Hepatocyte (in vitro differentiated cells): ENCODE measurements around the gene SIGLEC1. TPM values are rescaled to one million over a fixed set of nuclear protein-coding genes. Genes with fewer than 3 reads are reported as not detected.

Experiments used
- DNase-seq: peaks from one replicate; pipeline ENCODE4 v3.0.0-alpha.2; 2016; ENCODE audit warnings: low spot score
- H2AFZ ChIP-seq: fragments of 200-600 bp; sonication (generic); 2 replicates; pipeline ENCODE4 v1.6.0; 2016; ENCODE audit warnings: antibody characterized with exemption, mild to moderate bottlenecking
- H3K27ac ChIP-seq: fragments of 200-600 bp; sonication (generic); 2 replicates; pipeline ENCODE4 v1.5.1; 2016; ENCODE audit warnings: mild to moderate bottlenecking
- H3K27me3 ChIP-seq: fragments of 200-600 bp; sonication (generic); 2 replicates; pipeline ENCODE4 v1.6.1; 2016
- H3K36me3 ChIP-seq: fragments of 200-600 bp; sonication (generic); replicated peaks from 2 replicates; pipeline ENCODE4 v1.5.1; 2016; ENCODE audit warnings: low read depth; ENCODE audit not compliant: insufficient read depth
- H3K4me1 ChIP-seq: fragments of 200-600 bp; sonication (generic); 2 replicates; pipeline ENCODE4 v1.5.1; 2016; ENCODE audit warnings: mild to moderate bottlenecking, moderate library complexity; ENCODE audit not compliant: insufficient read depth
- H3K4me2 ChIP-seq: fragments of 200-600 bp; sonication (generic); 2 replicates; pipeline ENCODE4 v1.6.0; 2016
- H3K4me3 ChIP-seq: fragments of 200-600 bp; sonication (generic); 2 replicates; pipeline ENCODE4 v1.5.1; 2016; ENCODE audit warnings: mild to moderate bottlenecking
- H3K79me2 ChIP-seq: fragments of 200-600 bp; sonication (generic); 2 replicates; pipeline ENCODE4 v1.6.0; 2017; ENCODE audit warnings: mild to moderate bottlenecking
- H3K9me2 ChIP-seq: fragments of 200-600 bp; sonication (generic); replicated peaks from 2 replicates; pipeline ENCODE4 v1.6.0; 2017; ENCODE audit warnings: mild to moderate bottlenecking; ENCODE audit not compliant: insufficient read depth
- H3K9me3 ChIP-seq: fragments of 200-600 bp; sonication (generic); 2 replicates; pipeline ENCODE4 v1.5.1; 2016; ENCODE audit warnings: low read depth, mild to moderate bottlenecking
- H4K20me1 ChIP-seq: fragments of 200-600 bp; sonication (generic); 2 replicates; pipeline ENCODE4 v1.6.0; 2016; ENCODE audit warnings: mild to moderate bottlenecking; ENCODE audit not compliant: insufficient read depth, poor library complexity, severe bottlenecking
- CTCF ChIP-seq: fragments of 200-600 bp; sonication (generic); IDR thresholded peaks from 2 replicates; pipeline ENCODE4 v1.5.1; 2016; ENCODE audit warnings: antibody characterized with exemption, mild to moderate bottlenecking; ENCODE audit not compliant: poor library complexity
- EZH2 ChIP-seq: fragments of 200-600 bp; sonication (generic); IDR thresholded peaks from 2 replicates; pipeline ENCODE4 v1.6.1; 2016; ENCODE audit warnings: antibody characterized with exemption, mild to moderate bottlenecking, borderline replicate concordance
- EZH2phosphoT487 ChIP-seq: fragments of 200-600 bp; sonication (generic); IDR thresholded peaks from one replicate; pipeline ENCODE4 v1.6.1; 2018; ENCODE audit warnings: antibody characterized with exemption, mild to moderate bottlenecking, low read depth, moderate library complexity; ENCODE audit not compliant: unreplicated experiment, severe bottlenecking
- WGBS: methylation state at CpG from one replicate; pipeline ENCODE4 v1.1.6; 2016; ENCODE audit warnings: low lambda C conversion rate; ENCODE audit errors: missing lambda C conversion rate; 5-methylcytosine and 5-hydroxymethylcytosine counted together
- polyA plus RNA-seq: library from polyadenylated mRNA; unstranded; fragments of >200 nt; fragmentation: Nextera tagmentation; extraction: Ambion mirVana; gene quantifications from 2 replicates; pipeline ENCODE4 v1.2.1, GENCODE V29; 2016
- total RNA-seq: library from RNA; depleted of rRNA; stranded (reverse); fragments of >200 nt; gene quantifications from 2 replicates; pipeline ENCODE4 v1.2.3, GENCODE V29; 2014

Gene SIGLEC1
- total and polyA plus RNA-seq, 2 experiments from 2014 or later = 0.11 to 0.23 TPM

GRCh38 chr20:3670945-3671344, 41.5 kb downstream of the SIGLEC1 start:
- Histone ChIP-seq H3K4me1 (peaks cover 5% of the 10 kb centered on the region), H2AFZ (no peak overlapping the region), H3K27me3 (peaks cover 19% of the 10 kb centered on the region), H3K4me3 (no peak overlapping the region), H3K4me2 (no peak overlapping the region), H3K36me3 (no peaks in the 10 kb centered on the region), H3K9me2 (no peaks in the 10 kb centered on the region), H3K9me3 (no peaks in the 10 kb centered on the region), H3K27ac (no peak overlapping the region), H4K20me1 (no peaks in the 10 kb centered on the region), H3K79me2 (no peaks in the 10 kb centered on the region)
- no peak for TF ChIP-seq CTCF
- TF ChIP-seq EZH2 = no peak
- TF ChIP-seq EZH2phosphoT487 = no peak
- 91% methylated on average over 10 of the region's 10 CpGs for WGBS
- DNase-seq = no peak

- Histone ChIP-seq H3K79me2 (no peaks in the 10 kb centered on the region), H3K4me1 (peaks cover 6% of the 10 kb centered on the region)
- TF ChIP-seq EZH2phosphoT487 (no peak), CTCF (no peak), EZH2 (no peak)
Measured at GRCh38 chr20:3670511-3670910, 41.9 kb downstream of the SIGLEC1 start.

GRCh38 chr20:3669710-3670367, 42.6 kb downstream of the SIGLEC1 start:
- Histone ChIP-seq H3K4me3 (no peak overlapping the region), H3K4me2 (no peak overlapping the region), H3K27me3 (peaks cover 15% of the 10 kb centered on the region), H3K36me3 (no peaks in the 10 kb centered on the region), H2AFZ (no peak overlapping the region), H3K4me1 (peaks cover 6% of the 10 kb centered on the region), H3K79me2 (no peaks in the 10 kb centered on the region), H3K9me3 (no peaks in the 10 kb centered on the region), H3K9me2 (no peaks in the 10 kb centered on the region), H4K20me1 (no peaks in the 10 kb centered on the region), H3K27ac (no peak overlapping the region)
- WGBS = 87% methylated on average over 13 of the region's 13 CpGs
- DNase-seq = no peak
- TF ChIP-seq EZH2 = no peak
- TF ChIP-seq CTCF = no peak
- no peak for TF ChIP-seq EZH2phosphoT487

More at GRCh38 chr20:3670511-3670910, 41.9 kb downstream of the SIGLEC1 start:
- no peak overlapping the region for H2AFZ ChIP-seq
- no peak overlapping the region for H3K4me2 ChIP-seq
- H3K4me3 ChIP-seq = no peak overlapping the region
- no peak overlapping the region for H3K27ac ChIP-seq
- H4K20me1 ChIP-seq = no peaks in the 10 kb centered on the region
- H3K9me3 ChIP-seq = no peaks in the 10 kb centered on the region
- H3K36me3 ChIP-seq = no peaks in the 10 kb centered on the region
- WGBS = 77% methylated on average over 5 of the region's 6 CpGs
- no peaks in the 10 kb centered on the region for H3K9me2 ChIP-seq
- DNase-seq = no peak
- peaks cover 19% of the 10 kb centered on the region for H3K27me3 ChIP-seq
